ENCODE data around the gene TRIM63.

TRIM63 gene

DNA sequence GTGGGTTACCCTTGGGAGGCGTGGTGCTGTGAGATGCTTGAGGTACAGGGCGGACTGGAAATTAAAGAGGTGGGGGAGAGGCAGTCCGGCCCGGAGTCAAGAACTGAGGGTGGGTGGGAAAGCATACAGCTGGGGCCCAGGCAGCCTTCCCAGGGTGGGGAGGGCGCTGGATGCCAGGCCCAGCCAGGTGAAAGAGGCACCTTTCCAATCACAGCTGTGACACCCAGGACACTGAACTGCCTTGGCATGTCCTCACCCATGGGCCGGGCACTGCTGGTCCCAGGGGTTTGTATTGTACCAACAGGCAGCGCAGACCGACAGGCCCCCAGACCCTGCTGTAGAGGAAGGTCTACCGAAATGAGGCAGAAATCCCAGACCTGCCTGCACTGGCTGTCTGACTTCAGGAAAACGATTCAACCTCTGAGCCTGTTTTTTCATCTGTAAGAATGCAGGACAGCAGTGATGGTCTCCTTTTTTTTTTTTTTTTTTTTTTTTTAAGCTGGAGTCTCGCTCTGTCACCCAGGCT is 30.6 kb downstream of the TRIM63 start:
- no peak overlapping the region for H3K4me3 ChIP-seq (ENCODE audit: low read depth, low read length)
- TF ChIP-seq, protein P1, sequence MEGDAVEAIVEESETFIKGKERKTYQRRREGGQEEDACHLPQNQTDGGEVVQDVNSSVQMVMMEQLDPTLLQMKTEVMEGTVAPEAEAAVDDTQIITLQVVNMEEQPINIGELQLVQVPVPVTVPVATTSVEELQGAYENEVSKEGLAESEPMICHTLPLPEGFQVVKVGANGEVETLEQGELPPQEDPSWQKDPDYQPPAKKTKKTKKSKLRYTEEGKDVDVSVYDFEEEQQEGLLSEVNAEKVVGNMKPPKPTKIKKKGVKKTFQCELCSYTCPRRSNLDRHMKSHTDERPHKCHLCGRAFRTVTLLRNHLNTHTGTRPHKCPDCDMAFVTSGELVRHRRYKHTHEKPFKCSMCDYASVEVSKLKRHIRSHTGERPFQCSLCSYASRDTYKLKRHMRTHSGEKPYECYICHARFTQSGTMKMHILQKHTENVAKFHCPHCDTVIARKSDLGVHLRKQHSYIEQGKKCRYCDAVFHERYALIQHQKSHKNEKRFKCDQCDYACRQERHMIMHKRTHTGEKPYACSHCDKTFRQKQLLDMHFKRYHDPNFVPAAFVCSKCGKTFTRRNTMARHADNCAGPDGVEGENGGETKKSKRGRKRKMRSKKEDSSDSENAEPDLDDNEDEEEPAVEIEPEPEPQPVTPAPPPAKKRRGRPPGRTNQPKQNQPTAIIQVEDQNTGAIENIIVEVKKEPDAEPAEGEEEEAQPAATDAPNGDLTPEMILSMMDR (IDR thresholded peaks at IDR 0.05; ENCODE audit: low read depth, low read length) = no peak

DNA sequence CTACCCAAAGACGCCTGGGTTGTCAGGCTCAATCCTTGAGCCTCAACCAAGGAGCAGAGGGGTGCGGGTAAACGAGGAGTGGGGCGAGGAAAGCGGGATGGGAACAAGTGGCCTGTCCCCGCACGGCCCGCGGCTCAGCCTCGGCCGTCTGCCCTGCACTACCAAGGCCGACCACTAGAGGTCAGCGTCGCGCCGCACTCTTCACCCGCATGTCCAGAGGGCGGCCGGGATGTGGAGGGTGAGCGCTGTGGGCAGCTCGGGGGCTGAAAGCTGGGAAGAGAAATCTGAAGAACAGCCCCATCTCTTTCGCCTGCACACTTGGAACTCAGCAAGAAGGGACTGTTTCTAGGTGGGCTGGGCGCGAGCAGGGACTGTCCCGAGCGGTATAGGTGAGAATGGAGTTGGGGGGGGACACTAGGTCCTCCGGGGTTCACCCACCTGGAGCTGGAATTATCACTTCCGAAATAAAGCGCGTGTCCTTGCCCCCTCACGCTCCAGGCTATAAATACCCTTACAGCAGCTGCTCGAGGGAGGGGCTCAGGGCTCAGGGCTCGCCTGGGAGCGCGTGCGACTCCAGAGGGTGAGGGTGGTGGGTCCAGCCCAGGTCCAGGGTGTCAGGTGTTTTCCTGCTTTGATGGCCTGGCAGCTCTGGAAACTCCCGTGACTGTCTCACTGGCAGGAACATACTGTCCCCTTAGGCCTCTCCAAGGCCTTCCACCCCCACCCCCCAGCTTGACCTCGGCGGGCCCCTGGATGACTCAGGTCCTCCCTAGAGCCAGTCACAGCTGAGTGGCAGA is 31.3 kb downstream of the TRIM63 start:
- TF ChIP-seq, protein P1 (IDR thresholded peaks at IDR 0.05; ENCODE audit: low read depth, low read length) = peak; percentile 96
- H3K4me3 ChIP-seq (ENCODE audit: low read depth, low read length) = peak overlapping the region; percentile 87

- H3K4me3 ChIP-seq (ENCODE audit: low read depth, low read length) = peak overlapping the region; percentile 87
- TF ChIP-seq, protein P1 (IDR thresholded peaks at IDR 0.05; ENCODE audit: low read depth, low read length) = no peak
Observed at GRCh38 chr1:26035203-26035958, 32.0 kb downstream of the TRIM63 start.

DNA sequence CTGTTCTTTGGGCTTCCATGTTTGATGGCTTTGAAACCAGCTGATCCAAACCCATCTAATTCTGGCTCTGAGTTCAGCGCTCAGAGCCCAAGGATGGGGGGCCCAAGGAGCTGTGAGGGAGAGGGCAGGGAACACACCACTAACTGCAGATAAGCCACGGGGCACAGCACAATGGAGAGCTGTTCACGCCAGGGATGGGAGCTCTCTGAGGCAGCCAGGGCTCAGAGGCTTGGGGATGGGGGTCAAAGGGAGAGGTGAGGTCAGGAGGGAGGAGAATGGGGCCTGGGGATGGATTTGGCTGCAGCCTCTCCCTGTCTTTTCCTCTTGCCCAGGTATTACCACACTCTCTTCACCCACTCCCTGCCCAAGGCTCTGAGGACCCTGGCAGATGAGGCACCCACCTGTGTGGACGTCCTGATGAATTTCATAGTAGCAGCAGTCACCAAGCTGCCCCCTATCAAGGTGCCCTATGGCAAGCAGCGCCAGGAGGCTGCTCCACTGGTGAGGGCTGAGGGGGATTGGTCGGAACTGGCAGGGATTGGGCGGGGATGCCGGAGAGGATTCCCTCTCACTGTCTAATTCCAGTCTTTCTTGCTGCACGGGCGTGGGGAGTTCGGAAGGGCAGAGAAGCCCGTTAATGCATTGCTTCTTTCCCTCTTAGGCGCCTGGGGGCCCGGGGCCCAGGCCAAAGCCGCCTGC is 32.8 kb downstream of the TRIM63 start:
- TF ChIP-seq, protein P1 (IDR thresholded peaks at IDR 0.05; ENCODE audit: low read depth, low read length) = no peak
- peak overlapping the region; percentile 87 for H3K4me3 ChIP-seq (ENCODE audit: low read depth, low read length)

DNA sequence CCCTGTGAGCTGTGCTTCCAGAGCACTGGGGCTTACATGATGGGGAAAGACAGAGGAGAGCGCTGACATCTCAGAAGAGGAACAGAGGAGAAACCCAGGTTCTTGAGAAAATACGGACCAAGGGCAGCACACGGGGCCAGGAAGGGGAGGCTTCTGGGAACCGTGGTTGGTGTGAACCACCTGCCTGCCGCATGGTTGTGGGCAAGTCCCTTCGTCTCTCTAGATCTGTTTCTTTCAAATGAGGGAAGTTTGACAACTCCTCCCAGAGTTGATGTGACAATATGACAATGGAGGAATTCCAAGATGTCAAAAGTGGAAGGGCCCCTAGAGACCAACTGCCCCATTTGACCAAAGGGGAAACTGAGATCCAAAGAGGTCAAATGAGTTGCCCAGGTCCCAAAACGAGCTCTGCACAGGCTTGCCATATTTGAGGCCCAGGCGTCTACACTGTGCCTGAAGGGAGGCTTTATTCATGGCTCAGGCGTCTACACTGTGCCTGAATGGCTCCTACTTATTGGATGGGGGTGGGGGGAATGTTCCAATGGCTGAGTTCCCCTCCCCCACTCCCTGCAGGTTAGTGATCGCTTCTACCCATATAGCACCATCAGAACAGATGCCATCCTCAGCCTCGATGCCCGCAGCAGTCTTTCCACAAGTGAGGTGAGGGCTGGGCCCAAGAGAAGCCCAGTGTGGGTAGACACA is 34.6 kb downstream of the TRIM63 start:
- TF ChIP-seq, protein P1 (IDR thresholded peaks at IDR 0.05; ENCODE audit: low read depth, low read length) = no peak
- H3K4me3 ChIP-seq (ENCODE audit: low read depth, low read length) = no peak overlapping the region

DNA sequence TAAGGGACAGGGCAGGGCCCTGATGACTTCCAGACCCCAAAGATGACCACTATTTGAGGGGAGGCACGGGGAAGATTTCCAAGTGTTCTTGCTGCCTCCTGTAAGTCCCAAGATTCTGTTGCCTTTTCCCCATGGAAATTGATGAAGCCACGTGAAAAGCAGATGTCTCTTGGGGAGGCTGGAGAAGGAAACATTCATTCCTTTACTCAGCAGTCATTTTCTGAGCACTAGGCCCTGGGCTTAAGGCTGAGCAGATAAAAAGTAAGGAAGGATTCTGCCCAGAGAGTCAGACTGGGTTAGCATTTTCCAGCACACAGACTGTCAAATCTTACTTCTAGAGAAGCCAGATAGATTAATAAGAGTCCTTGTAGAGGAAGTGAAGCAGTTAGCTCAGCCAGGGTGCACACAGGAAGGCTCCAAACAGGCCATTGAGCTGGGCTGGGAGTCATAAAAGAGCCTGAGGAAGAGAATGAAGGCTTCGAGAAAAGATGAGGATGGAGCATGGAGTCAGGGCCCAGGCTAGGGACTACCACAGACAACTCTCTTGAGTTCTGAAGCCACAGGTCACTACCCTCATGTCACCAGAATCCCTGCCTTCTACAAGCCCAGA is 35.7 kb downstream of the TRIM63 start:
- H3K4me3 ChIP-seq (ENCODE audit: low read depth, low read length) = no peak overlapping the region
- TF ChIP-seq, protein P1 (IDR thresholded peaks at IDR 0.05; ENCODE audit: low read depth, low read length) = no peak

Data from WI38 (cell line).